Mucosa of descending colon (tissue), 3 donors: ENCODE results near the gene SPAG6. TPM values are rescaled to one million over a fixed set of nuclear protein-coding genes. Genes with fewer than 3 reads are reported as not detected.

Source experiments
- ATAC-seq: fragments of 200-7000 bp; cut with Tn5 transposase; one replicate; pipeline ENCODE4 v1.9.1; 2020; ENCODE audit warnings: mild to moderate bottlenecking, moderate library complexity
- DNase-seq, 3 donors: peaks; one replicate each; pipeline ENCODE4 v3.0.0-alpha.2; 2020
- H3K36me3 ChIP-seq: fragments of 200-600 bp; one replicate; pipeline ENCODE4 v1.8.0; 2021; ENCODE audit warnings: low read depth, mild to moderate bottlenecking
- H3K4me1 ChIP-seq: fragments of 200-600 bp; one replicate; pipeline ENCODE4 v1.8.0; 2021; ENCODE audit warnings: low read depth, mild to moderate bottlenecking
- H3K4me3 ChIP-seq: fragments of 200-600 bp; one replicate; pipeline ENCODE4 v1.8.0; 2021; ENCODE audit warnings: mild to moderate bottlenecking
- H3K9me3 ChIP-seq: fragments of 200-600 bp; one replicate; pipeline ENCODE4 v1.8.0; 2021; ENCODE audit warnings: mild to moderate bottlenecking
- CTCF ChIP-seq: fragments of 200-600 bp; IDR thresholded peaks from one replicate; pipeline ENCODE4 v1.8.0; 2022; ENCODE audit warnings: antibody characterized with exemption, mild to moderate bottlenecking
- intact Hi-C, 2 donors: fragments of 100-400 bp; cut with DNase I in 1 of 2; cut with micrococcal nuclease in 1 of 2; formaldehyde crosslinking; loops; one replicate each; pipeline versions ENCODE4 v1.11.0 to v1.11.1; 2022; cut with DNase I, micrococcal nuclease
- total RNA-seq, 3 donors: library from RNA; stranded (reverse); fragmentation: NEBNext Ultra II Directional in 2 of 3; extraction: Animal tissue kit (Norgen Biotek cat#: 25700) in 2 of 3; gene quantifications; one replicate each; pipeline versions ENCODE4 v1.2.1 to v1.2.4, GENCODE V29; 2021 to 2023
- donor health status: DM: no; HTN: no; CAD: no; lungs with moderate emphysema.
- donor health status: DM: no; HTN: no; CAD: no.
- donor health status: DM: no; HTN: yes; CAD: no.

SPAG6 gene
- total RNA-seq, 3 donors from 2014 or later, result not detected

DNA sequence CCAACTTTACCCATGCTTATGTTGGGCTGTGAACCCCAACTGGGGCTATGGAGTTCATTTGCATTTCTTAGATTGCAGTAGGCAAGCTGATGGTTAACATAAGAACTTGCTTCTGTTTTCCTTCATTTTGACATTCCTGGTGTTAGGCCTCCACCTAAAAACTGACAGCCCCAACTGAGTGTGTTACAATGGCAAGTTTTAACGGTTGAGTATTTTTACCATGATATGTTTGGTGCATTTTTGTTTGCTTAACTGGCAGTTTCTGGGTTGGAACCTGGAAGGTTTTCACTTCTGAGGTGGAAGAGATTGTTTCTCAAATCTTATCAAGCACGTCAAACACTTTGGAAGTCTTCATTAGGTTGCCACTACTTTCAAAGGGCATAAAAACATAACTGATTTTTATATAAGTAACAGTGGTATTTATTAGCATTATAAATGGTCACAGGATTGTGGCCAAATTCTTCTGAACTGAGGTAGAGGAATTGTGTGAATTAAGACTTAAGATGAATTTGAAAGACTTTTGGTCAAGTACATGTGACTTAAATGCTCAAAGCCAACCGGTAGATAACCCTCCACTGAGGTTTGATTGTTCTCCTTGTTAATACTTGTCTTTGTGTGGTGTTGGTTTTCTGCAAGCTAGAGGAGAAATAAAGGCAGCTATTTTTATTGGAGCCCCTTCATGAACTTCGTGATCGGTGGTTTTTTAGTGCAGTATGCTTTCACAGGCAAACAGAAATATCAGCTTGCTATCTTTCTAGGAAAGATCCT lies 21.6 kb upstream of the SPAG6 start:
- peaks cover 4% of the 10 kb centered on the region for H3K36me3 ChIP-seq
- intact Hi-C loops, result loop anchor here in 1 of 2 donors (5.0 kb wide), 1 partner anchor 71 kb away; no protein-coding TSS in a partner anchor
- H3K9me3 ChIP-seq, result no peaks in the 10 kb centered on the region
- ATAC-seq (no peak), DNase-seq (no peak)
- H3K4me3 ChIP-seq, result no peak overlapping the region
- peaks cover 25% of the 10 kb centered on the region for H3K4me1 ChIP-seq
- TF ChIP-seq CTCF, result no peak

DNA sequence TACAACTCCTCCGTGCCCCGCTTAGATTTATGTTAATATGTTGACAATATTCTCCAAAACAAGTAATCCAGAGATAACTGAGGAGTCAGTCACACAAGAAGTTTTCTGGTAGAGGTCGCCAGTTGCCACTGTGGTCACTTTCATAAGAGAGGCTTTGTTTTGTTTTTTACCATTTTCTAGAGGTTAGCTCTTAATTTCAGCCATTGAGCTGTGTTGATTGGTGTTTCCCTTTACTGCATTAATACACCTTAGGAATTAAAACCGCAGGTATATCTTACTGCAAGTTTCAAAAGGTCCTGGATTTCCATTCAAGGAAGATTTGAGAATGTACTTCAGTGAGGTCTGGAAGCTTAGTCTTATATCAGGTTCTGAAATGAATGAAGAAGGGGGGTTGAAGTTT lies 20.9 kb upstream of the SPAG6 start:
- peaks cover 4% of the 10 kb centered on the region for H3K36me3 ChIP-seq
- H3K4me1 ChIP-seq, result peaks cover 25% of the 10 kb centered on the region
- DNase-seq (no peak), ATAC-seq (no peak)
- no peaks in the 10 kb centered on the region for H3K9me3 ChIP-seq
- intact Hi-C loops, result loop anchor here in 1 of 2 donors (5.0 kb wide), 1 partner anchor 72 kb away; no protein-coding TSS in a partner anchor
- TF ChIP-seq CTCF, result no peak
- no peak overlapping the region for H3K4me3 ChIP-seq

GRCh38 chr10:22324893-22325271 lies 20.4 kb upstream of the SPAG6 start:
- peak overlapping the region; percentile 31 for H3K4me3 ChIP-seq
- intact Hi-C loops, result loop anchor here in 1 of 2 donors (5.0 kb wide), 1 partner anchor 73 kb away; no protein-coding TSS in a partner anchor
- TF ChIP-seq CTCF, result no peak
- no peak for DNase-seq
- H3K36me3 ChIP-seq, result peaks cover 4% of the 10 kb centered on the region
- H3K4me1 ChIP-seq, result peaks cover 20% of the 10 kb centered on the region
- H3K9me3 ChIP-seq, result no peaks in the 10 kb centered on the region
- no peak for ATAC-seq

DNA sequence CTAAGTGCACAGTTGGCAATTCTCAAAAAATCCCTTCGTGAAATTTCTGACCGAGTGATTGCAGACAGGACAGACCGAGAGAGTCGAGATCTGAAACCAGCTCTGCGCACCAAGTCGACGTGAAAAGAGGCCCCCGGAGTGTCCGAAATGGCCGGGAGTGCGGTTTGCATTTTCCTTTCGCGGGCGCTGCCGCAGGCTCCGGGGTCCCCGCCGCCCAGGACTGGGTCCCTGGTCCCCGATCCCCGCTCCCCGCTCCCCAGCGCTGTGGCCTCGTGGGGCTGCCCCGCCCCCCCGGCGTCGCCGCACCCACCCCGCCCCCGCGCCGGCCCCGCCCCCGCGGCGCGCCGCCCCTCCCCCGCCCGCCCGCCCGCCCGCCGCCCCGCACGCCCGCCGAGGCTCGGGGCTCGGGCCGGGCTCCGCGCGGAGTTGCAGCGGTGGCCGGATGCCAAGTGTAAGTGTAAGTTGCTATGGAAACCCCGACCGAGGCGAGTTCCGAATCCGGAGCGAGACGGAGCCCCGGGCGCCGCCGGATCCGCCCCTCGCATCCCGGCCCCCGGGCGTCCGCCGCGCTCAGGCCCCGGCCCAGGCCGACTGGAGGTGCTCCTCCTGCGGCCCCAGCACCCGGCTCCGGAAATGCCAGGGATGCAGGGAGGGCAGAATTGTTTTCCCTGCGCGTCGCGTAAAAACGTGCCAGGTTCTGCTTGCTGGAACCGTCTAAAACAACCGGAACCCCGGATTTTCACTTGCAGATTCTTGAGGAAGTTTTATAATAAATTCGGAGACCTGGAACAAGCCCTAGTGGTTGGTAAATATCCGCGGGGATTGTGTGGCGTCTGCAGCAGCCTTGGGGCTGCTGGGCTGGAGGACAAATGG lies 19.8 kb upstream of the SPAG6 start:
- intact Hi-C loops, result no loop called here
- H3K4me3 ChIP-seq, result peak overlapping the region; percentile 31
- TF ChIP-seq CTCF, result no peak
- H3K4me1 ChIP-seq, result peaks cover 19% of the 10 kb centered on the region
- peaks cover 4% of the 10 kb centered on the region for H3K36me3 ChIP-seq
- no peaks in the 10 kb centered on the region for H3K9me3 ChIP-seq
- ATAC-seq (peak; percentile 60), DNase-seq (peak; percentile 69 to 86 (median 80))

- no peak for DNase-seq
- H3K4me3 ChIP-seq, result peak overlapping the region; percentile 31
- no peaks in the 10 kb centered on the region for H3K9me3 ChIP-seq
- intact Hi-C loops, result no loop called here
- no peak for ATAC-seq
- TF ChIP-seq CTCF, result no peak
- H3K36me3 ChIP-seq, result peaks cover 4% of the 10 kb centered on the region
- H3K4me1 ChIP-seq, result peaks cover 19% of the 10 kb centered on the region
These were observed 19.1 kb upstream of the SPAG6 start for GRCh38 chr10:22326145-22326702.
